ENCODE results near the gene KCNAB2.

The KCNAB2 gene

GRCh38 chr1:6129313-6129712 is 83.6 kb downstream of the KCNAB2 start:
- DNase-seq (ENCODE audit: low spot score) = no peak

- no peak for DNase-seq (ENCODE audit: low spot score)
Observed at GRCh38 chr1:6130036-6130435, 84.3 kb downstream of the KCNAB2 start.

DNA sequence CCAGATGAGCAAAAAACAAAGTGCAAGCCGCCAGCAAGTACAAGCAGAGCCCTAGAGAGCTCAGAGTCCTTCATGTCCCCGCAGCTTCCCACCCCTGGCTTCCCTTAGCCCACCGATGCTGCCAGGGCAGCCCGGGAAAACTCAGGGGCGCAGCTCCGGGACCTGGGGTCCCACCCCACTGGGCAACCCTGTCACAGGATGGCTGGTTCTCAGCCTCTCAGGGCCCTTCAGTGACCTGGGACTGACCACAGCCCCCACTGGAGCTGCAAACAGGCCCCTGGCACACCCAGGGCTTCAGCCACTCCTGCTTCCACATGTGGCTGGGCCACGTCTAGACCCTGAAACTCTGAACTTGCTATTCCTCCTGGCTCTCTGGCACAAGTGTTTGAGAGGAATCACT is 84.9 kb downstream of the KCNAB2 start:
- no peak for DNase-seq (ENCODE audit: low spot score)

DNA sequence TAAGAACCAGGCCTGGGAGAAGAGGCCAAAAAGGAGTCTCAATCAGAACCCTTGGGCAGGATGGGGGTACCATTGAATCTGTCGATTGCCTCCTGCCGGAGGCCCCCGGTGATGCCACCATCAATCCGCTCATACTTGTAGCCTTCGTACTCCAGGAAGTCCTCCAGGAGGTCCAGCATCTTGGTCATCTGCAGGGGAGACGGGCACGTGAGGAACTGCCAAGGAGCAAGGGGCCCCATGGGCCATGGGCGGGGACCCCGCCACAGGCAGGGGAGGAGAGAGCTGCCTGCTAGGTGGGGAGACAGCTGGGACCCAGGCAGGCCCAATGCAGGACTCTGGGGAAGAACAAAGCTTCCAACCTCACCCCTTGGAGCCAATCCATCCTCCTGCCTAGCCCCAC is 85.9 kb downstream of the KCNAB2 start:
- DNase-seq (ENCODE audit: low spot score) = no peak

GRCh38 chr1:6133146-6133895 is 87.6 kb downstream of the KCNAB2 start:
- DNase-seq (ENCODE audit: low spot score) = no peak

GRCh38 chr1:6134206-6134605 is 88.5 kb downstream of the KCNAB2 start:
- no peak for DNase-seq (ENCODE audit: low spot score)

- no peak for DNase-seq (ENCODE audit: low spot score)
Observed at GRCh38 chr1:6134741-6135510, 89.2 kb downstream of the KCNAB2 start.

- no peak for DNase-seq (ENCODE audit: low spot score)
Observed at GRCh38 chr1:6136516-6137220, 91.0 kb downstream of the KCNAB2 start.

DNA sequence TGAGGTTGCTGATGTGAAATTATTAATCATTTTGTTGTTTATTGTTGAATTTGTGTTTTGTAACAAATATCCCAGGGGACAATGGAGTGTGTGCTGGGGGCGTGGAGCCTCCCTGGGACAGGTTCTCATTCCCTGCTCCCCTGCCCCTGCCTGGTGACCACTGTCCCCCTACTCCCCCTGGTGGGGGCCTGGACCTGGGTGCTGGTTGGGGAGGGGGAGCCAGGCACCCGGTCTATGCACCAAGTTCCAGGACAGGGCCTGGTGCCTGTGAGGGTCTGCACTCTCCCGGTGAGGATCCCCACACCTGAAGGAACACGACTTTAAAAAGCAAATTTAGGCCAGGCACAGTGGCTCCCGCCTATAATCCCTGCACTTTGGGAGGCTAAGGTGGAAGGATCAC is 92.1 kb downstream of the KCNAB2 start:
- DNase-seq (ENCODE audit: low spot score) = no peak

- no peak for DNase-seq (ENCODE audit: low spot score)
Observed at GRCh38 chr1:6140413-6140812, 94.7 kb downstream of the KCNAB2 start.

GRCh38 chr1:6141592-6141991 is 95.9 kb downstream of the KCNAB2 start:
- DNase-seq (ENCODE audit: low spot score) = peak; percentile 16

GRCh38 chr1:6142036-6142621 is 96.4 kb downstream of the KCNAB2 start:
- DNase-seq (ENCODE audit: low spot score) = no peak

DNA sequence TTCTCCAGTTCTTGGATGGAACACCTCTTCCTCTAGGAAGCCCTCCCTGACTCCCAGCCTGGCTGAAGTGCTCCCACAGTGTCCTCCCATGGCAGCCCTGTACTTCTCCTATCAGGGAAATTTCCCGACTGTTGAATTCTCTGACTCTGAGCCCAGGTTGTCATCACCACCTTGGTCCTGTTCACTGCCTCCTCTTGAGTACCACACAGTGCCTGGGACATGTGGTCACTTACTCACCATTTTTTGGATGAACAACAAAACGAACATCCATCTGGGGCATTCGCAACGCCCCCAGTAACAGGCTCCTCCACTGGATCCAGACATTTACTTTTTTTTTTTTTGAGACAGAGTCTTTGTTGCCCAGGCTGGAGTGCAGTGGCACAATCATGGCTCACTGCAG is 97.0 kb downstream of the KCNAB2 start:
- DNase-seq (ENCODE audit: low spot score) = no peak

GRCh38 chr1:6143395-6143794 is 97.7 kb downstream of the KCNAB2 start:
- peak; percentile 57 for DNase-seq (ENCODE audit: low spot score)

DNA sequence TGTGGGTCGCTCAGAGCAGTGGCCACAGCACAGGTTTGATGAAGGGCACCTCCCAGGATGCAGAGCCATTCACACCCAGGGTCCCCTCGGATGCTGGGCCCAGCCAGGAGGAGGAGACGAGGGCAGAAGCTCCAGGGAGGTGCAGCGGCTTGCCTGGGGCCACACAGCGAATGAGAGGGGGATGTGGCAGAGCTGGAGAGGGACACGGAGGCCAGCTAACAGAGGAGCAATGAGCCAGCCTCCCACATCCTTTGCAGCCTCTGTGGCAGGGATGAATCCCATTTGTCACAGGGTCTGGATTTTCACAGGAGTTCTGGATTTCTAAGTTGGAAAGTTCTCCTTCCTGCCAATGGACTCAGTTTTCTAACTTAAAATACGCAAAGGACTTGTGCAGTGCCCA is 98.5 kb downstream of the KCNAB2 start:
- no peak for DNase-seq (ENCODE audit: low spot score)

GRCh38 chr1:6144647-6145395 is 99.1 kb downstream of the KCNAB2 start:
- DNase-seq (ENCODE audit: low spot score) = no peak

DNA sequence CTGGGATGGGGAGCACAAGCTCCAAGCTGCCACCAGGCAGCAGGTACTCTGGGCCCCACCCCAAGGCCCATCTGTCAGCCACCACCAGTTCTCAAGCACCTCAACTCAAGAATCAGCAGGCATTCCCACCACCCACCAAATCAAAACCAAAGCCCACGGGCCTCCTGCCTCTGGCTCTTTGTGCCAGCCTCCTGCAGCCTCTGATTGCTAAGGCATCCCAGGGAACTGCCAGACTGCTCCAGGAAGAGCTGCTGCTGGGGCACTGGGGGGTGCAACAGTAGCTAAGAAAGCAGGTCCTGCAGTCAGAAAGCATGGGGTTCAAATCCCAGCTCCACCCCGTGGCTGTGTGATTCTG is 99.7 kb downstream of the KCNAB2 start:
- DNase-seq (ENCODE audit: low spot score) = no peak

GRCh38 chr1:6145864-6146410 is 100.2 kb downstream of the KCNAB2 start:
- DNase-seq (ENCODE audit: low spot score) = no peak

DNA sequence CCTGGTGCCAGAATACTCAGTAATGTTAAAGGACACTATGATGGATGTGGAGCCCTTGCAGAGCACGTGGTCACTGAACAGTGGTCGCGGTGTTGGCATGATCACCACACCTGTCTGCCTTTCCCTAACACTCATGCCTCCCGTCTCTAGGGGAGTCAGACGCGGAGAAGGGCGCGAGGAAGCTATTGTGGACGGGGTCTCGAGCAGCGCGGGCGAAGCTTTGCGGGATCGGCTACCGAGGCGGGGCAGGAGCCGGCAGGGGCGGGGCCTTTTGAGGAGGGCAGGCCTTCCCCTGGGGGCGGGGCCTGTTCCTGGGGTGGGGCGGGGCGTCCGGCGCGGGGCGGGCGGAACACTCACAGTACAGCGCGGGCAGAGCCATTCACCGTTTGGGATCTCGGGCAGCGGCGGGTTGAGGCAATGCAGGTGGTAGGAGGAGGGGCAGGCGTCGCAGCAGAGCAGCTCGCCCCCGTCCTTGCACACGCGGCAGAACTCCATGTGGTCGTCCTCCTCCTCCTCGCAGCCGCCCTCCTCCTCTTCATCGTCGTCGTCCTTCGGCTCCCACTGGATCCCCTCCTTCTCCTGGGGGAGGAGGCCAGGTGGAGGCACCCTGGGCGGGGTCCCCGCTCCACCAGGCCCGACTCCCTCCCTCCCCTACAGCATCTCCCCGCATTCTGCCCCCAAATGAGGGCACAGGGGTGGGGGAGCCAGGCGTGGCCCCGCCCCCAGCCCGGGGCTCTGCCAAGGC is 103.0 kb downstream of the KCNAB2 start:
- DNase-seq (ENCODE audit: low spot score) = peak; percentile 82

DNA sequence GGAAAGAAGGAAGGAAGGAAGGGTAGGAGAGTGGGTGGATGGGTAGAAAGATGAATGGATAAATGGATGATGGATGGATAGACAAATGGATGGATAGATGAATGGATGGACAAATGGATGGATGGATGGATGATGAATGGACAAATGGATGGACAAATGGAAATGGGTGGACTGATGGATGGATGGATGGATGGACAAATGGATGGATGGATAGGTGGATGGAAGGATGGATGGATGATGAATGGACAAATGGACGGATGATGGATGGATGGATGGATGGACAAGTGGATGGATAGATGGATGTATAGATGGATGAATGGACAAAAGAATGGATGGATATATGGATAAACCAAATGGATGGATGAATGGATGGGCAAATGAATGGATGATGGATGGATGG is 103.9 kb downstream of the KCNAB2 start:
- DNase-seq (ENCODE audit: low spot score) = no peak
